ENCODE results near the gene IFT81. TPM values are rescaled to one million over a fixed set of nuclear protein-coding genes. Genes with fewer than 3 reads are reported as not detected.

Gene IFT81
- total and polyA plus RNA-seq, 2 of the 13 experiments (the other 11 are each of a cell fraction or from before 2014, with no cell fraction given) = 4.2 to 13.0 TPM

DNA sequence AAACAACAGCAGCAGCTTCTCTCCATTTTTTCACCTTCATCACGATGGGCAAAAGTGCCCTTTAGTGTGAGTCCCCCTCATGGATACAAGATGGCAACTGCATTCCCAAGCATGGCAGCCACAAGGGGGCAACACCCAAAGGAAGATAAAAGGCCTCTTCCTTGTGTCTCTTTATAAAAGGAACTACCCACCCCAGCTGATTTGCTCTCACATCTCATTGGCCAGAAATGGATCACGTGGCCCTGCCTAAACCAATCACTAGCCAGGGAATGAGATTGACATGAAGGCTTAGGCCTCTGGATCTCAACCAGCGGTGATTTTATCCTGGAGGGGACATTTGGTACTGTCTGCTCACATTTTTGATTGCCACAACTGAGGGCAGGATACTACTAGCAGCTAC lies 21.9 kb upstream of the IFT81 start (continued):
- TF ChIP-seq, protein P1, sequence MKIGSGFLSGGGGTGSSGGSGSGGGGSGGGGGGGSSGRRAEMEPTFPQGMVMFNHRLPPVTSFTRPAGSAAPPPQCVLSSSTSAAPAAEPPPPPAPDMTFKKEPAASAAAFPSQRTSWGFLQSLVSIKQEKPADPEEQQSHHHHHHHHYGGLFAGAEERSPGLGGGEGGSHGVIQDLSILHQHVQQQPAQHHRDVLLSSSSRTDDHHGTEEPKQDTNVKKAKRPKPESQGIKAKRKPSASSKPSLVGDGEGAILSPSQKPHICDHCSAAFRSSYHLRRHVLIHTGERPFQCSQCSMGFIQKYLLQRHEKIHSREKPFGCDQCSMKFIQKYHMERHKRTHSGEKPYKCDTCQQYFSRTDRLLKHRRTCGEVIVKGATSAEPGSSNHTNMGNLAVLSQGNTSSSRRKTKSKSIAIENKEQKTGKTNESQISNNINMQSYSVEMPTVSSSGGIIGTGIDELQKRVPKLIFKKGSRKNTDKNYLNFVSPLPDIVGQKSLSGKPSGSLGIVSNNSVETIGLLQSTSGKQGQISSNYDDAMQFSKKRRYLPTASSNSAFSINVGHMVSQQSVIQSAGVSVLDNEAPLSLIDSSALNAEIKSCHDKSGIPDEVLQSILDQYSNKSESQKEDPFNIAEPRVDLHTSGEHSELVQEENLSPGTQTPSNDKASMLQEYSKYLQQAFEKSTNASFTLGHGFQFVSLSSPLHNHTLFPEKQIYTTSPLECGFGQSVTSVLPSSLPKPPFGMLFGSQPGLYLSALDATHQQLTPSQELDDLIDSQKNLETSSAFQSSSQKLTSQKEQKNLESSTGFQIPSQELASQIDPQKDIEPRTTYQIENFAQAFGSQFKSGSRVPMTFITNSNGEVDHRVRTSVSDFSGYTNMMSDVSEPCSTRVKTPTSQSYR (CRISPR knock-in tag; IDR thresholded peaks at IDR 0.05; ENCODE audit: borderline replicate concordance) = no peak
- TF ChIP-seq MAFK (conservative IDR thresholded peaks at IDR 0.05 in 1 of 2, IDR thresholded peaks at IDR 0.05 in 1 of 2; ENCODE audit: low read length in 2 of 2) = no peak
- no peak for TF ChIP-seq CHD2 (IDR thresholded peaks at IDR 0.05; ENCODE audit: low read depth, low read length)
- TF ChIP-seq MLX (CRISPR knock-in tag; IDR thresholded peaks at IDR 0.05) = no peak
- TF ChIP-seq KDM1A (CRISPR knock-in tag; IDR thresholded peaks at IDR 0.05) = no peak
- no peak for TF ChIP-seq ZNF124 (CRISPR knock-in tag; IDR thresholded peaks at IDR 0.05)
- TF ChIP-seq ZNF577 (CRISPR knock-in tag; IDR thresholded peaks at IDR 0.05; ENCODE audit: borderline replicate concordance, low read depth) = no peak
- no peak for TF ChIP-seq ZNF816 (CRISPR knock-in tag; IDR thresholded peaks at IDR 0.05; ENCODE audit: borderline replicate concordance)
- no peak for TF ChIP-seq RCOR2 (CRISPR knock-in tag; IDR thresholded peaks at IDR 0.05)
- peak; percentile 97 for TF ChIP-seq ZMYM4 (CRISPR knock-in tag; IDR thresholded peaks at IDR 0.05)
- TF ChIP-seq GLMP (CRISPR knock-in tag; IDR thresholded peaks at IDR 0.05; ENCODE audit: borderline replicate concordance) = no peak
- TF ChIP-seq ZNF724P (CRISPR knock-in tag; IDR thresholded peaks at IDR 0.05; ENCODE audit: borderline replicate concordance) = no peak
- peak; percentile 73 for TF ChIP-seq STAG1 (CRISPR knock-in tag; IDR thresholded peaks at IDR 0.05)
- TF ChIP-seq ZNF709 (CRISPR knock-in tag; IDR thresholded peaks at IDR 0.05) = no peak
- TF ChIP-seq NR2C2 (CRISPR knock-in tag; IDR thresholded peaks at IDR 0.05; ENCODE audit: borderline replicate concordance) = no peak
- no peak for TF ChIP-seq NONO (IDR thresholded peaks at IDR 0.05)
- no peak for TF ChIP-seq NONO (CRISPR knock-in tag; conservative IDR thresholded peaks at IDR 0.05)
- no peak for TF ChIP-seq ZNF3 (CRISPR knock-in tag; IDR thresholded peaks at IDR 0.05)
- no peak for TF ChIP-seq NCOR1 (IDR thresholded peaks at IDR 0.05; ENCODE audit: borderline replicate concordance, low read length)
- TF ChIP-seq RXRA (CRISPR knock-in tag; IDR thresholded peaks at IDR 0.05) = no peak
- TF ChIP-seq E2F1 (CRISPR knock-in tag; IDR thresholded peaks at IDR 0.05) = no peak
- TF ChIP-seq, protein P2, sequence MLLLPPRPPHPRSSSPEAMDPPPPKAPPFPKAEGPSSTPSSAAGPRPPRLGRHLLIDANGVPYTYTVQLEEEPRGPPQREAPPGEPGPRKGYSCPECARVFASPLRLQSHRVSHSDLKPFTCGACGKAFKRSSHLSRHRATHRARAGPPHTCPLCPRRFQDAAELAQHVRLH (CRISPR knock-in tag; IDR thresholded peaks at IDR 0.05; ENCODE audit: borderline replicate concordance, low read depth) = no peak
- no peak for TF ChIP-seq NCOA1 (CRISPR knock-in tag; IDR thresholded peaks at IDR 0.05)
- TF ChIP-seq RAD51 (IDR thresholded peaks at IDR 0.05; ENCODE audit: borderline replicate concordance) = peak; percentile 69; the same call in 1 of the 2 replicates
- TF ChIP-seq ZKSCAN1 (IDR thresholded peaks at IDR 0.05; ENCODE audit: low read length) = no peak
- TF ChIP-seq ZNF773 (CRISPR knock-in tag; IDR thresholded peaks at IDR 0.05; ENCODE audit: borderline replicate concordance) = no peak
- no peak for TF ChIP-seq BCL6 (CRISPR knock-in tag; IDR thresholded peaks at IDR 0.05)
- TF ChIP-seq ZNF24 (IDR thresholded peaks at IDR 0.05) = no peak

Data from HepG2 (cell line).